ACC112 (cell line): ENCODE results near the gene BOC.

Experiments used
- H2AFZ ChIP-seq: fragments of 200-600 bp; sonication (generic); one replicate; pipeline ENCODE4 v1.6.0; 2017; ENCODE audit warnings: antibody characterized with exemption, low read length; ENCODE audit not compliant: unreplicated experiment
- H3K27ac ChIP-seq: fragments of 200-600 bp; sonication (generic); 2 replicates; pipeline ENCODE4 v1.5.1; 2014; ENCODE audit warnings: low read depth, mild to moderate bottlenecking, antibody characterized with exemption, low read length, moderate library complexity
- H3K27me3 ChIP-seq: fragments of 200-600 bp; sonication (generic); 2 replicates; pipeline ENCODE4 v1.6.1; 2014; ENCODE audit warnings: mild to moderate bottlenecking, antibody characterized with exemption, low read length, moderate library complexity, mixed read lengths; ENCODE audit not compliant: insufficient read depth
- H3K36me3 ChIP-seq: fragments of 200-600 bp; sonication (generic); 2 replicates; pipeline ENCODE4 v1.6.1; 2016; ENCODE audit warnings: mild to moderate bottlenecking, antibody characterized with exemption, low read length, moderate library complexity, mixed read lengths; ENCODE audit not compliant: insufficient read depth
- H3K4me1 ChIP-seq: fragments of 200-600 bp; sonication (generic); one replicate; pipeline ENCODE4 v1.6.1; 2016; ENCODE audit warnings: low read length, mixed read lengths; ENCODE audit not compliant: insufficient read depth, unreplicated experiment, control insufficient read depth
- H3K4me3 ChIP-seq: fragments of 200-600 bp; sonication (generic); 2 replicates; pipeline ENCODE4 v1.5.1; 2014; ENCODE audit warnings: mild to moderate bottlenecking, low read depth, low read length
- H3K79me2 ChIP-seq: fragments of 200-600 bp; sonication (generic); one replicate; pipeline ENCODE4 v1.6.0; 2016; ENCODE audit warnings: low read length; ENCODE audit not compliant: control insufficient read depth, unreplicated experiment, insufficient read depth

The BOC gene

DNA sequence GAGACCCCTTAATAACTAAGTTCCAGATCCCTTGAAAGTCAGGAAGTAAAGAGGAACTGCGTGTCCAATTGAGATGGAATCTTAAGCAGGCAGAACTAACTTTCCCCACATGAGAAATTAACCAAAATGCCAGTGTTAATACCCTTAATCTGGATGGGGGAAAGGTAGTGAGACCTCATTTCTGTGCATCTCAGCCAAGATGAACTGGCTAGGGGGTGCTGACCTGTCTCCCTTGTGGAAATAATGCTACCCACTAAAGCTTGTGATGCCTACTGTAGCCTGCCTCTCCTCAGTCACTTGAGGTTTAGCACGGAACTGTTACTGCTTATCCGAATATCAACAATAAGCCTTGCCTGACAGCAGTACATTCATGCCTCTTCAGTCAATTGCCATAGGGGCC is 15.1 kb downstream of the BOC start:
- Histone ChIP-seq H3K36me3 (no peaks in the 10 kb centered on the region), H2AFZ (no peak overlapping the region), H3K79me2 (no peaks in the 10 kb centered on the region), H3K4me1 (peaks cover 8% of the 10 kb centered on the region), H3K27me3 (no peaks in the 10 kb centered on the region), H3K4me3 (no peak overlapping the region), H3K27ac (no peak overlapping the region)

- Histone ChIP-seq H3K4me3 (no peak overlapping the region), H3K79me2 (no peaks in the 10 kb centered on the region), H3K27me3 (no peaks in the 10 kb centered on the region), H3K36me3 (no peaks in the 10 kb centered on the region), H3K27ac (no peak overlapping the region), H3K4me1 (peaks cover 14% of the 10 kb centered on the region), H2AFZ (no peak overlapping the region)
Observed at GRCh38 chr3:113227146-113227545, 15.8 kb downstream of the BOC start.

DNA sequence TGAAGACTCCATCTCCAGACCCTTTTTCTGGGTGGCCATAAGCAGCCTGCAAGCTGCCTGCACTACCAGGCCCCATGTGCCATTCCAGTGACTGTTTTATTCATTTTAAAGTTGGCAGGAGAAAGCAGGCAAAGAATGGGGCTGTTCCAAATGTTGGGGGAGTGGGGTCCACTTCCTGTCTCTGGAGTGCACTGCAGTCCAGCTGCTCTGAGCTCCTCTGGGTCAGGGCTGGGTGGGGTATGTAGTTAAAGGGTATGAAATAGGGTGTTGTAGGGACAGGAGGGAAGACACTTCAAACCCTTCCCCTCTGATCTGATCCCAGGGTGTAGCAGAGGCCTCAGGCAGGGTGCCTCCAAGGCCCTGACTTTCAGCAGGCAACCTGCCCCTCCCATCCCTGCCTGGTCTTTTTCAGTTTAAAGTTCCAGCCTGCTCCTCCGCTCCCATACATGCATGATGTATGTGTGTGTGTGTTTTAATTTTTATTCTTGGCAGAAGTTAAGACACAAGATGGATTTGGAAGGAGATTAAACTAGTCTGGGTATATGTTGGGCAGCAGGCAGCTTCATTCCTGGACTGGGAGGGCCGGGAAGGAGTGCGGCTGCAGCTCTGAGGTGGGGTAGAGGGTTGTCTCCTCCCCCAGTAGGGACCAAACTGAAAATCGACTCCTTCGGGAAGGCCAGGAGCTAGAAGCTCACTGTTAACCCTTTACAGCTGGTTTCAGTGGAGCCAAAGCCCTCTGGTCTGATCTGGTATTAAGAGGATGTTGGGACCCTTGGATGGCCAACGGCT is 17.3 kb downstream of the BOC start:
- Histone ChIP-seq H3K4me1 (peaks cover 21% of the 10 kb centered on the region), H3K79me2 (no peaks in the 10 kb centered on the region), H3K4me3 (no peak overlapping the region), H2AFZ (no peak overlapping the region), H3K36me3 (no peaks in the 10 kb centered on the region), H3K27me3 (no peaks in the 10 kb centered on the region), H3K27ac (no peak overlapping the region)

DNA sequence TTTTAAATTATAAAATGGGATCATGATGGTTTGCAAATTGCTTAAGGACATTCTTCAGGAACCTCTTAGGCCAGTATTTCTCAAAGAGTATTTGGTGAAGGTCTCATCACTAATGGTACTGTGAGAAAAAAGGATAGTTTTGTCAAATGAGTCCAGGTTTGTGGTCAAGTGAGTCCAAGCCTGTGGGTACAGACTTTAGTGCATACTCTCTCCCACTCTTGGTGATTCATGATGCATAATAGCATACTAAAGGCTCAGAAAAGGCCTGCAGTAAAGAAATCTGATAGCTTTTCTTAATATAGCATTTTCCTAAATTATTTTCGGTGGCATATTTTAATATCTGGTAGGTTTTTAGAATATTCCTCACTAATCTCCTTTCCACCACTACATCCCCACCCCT is 20.0 kb downstream of the BOC start:
- H3K79me2 ChIP-seq = no peaks in the 10 kb centered on the region
- H2AFZ ChIP-seq = no peak overlapping the region
- H3K4me1 ChIP-seq = peaks cover 28% of the 10 kb centered on the region
- H3K27me3 ChIP-seq = no peaks in the 10 kb centered on the region
- peak overlapping the region; percentile 87 for H3K27ac ChIP-seq
- no peaks in the 10 kb centered on the region for H3K36me3 ChIP-seq
- 0 out of 2 replicates have a peak overlapping the region, but pooled peaks have one; percentile 4 for H3K4me3 ChIP-seq

- no peaks in the 10 kb centered on the region for H3K36me3 ChIP-seq
- H2AFZ ChIP-seq = no peak overlapping the region
- H3K27me3 ChIP-seq = no peaks in the 10 kb centered on the region
- H3K79me2 ChIP-seq = no peaks in the 10 kb centered on the region
- peaks cover 28% of the 10 kb centered on the region for H3K4me1 ChIP-seq
- H3K4me3 ChIP-seq = 0 out of 2 replicates have a peak overlapping the region, but pooled peaks have one; percentile 4
- H3K27ac ChIP-seq = peak overlapping the region; percentile 87
Observed at GRCh38 chr3:113231827-113232253, 20.5 kb downstream of the BOC start.

- Histone ChIP-seq H3K4me3 (no peak overlapping the region), H3K4me1 (peaks cover 28% of the 10 kb centered on the region), H3K36me3 (no peaks in the 10 kb centered on the region), H3K27me3 (no peaks in the 10 kb centered on the region), H3K79me2 (no peaks in the 10 kb centered on the region), H3K27ac (peak overlapping the region; percentile 87), H2AFZ (no peak overlapping the region)
Observed at GRCh38 chr3:113232342-113232741, 21.0 kb downstream of the BOC start.

DNA sequence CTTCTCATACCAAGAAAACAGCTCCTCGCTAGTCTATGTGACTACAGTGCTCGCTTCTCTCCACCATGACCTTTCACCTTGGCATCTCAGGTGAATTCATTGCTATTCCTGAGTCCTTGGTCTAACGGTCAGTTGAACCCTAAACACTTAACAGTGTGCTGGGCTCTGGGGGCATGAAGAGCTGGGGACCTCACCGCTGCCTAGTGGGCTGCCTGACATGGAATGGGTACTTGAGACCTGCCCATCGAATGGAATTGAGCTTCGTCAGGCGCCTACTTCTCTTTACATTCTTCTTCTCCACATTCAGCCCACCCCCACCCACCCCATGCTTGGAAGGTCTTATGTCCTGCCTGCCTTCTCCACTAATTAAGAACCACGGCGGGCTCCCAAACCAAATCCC is 22.1 kb downstream of the BOC start:
- Histone ChIP-seq H2AFZ (no peak overlapping the region), H3K4me3 (no peak overlapping the region), H3K27me3 (no peaks in the 10 kb centered on the region), H3K4me1 (peaks cover 28% of the 10 kb centered on the region), H3K36me3 (no peaks in the 10 kb centered on the region), H3K79me2 (no peaks in the 10 kb centered on the region), H3K27ac (no peak overlapping the region)

GRCh38 chr3:113234028-113234427 is 22.7 kb downstream of the BOC start:
- Histone ChIP-seq H3K27me3 (no peaks in the 10 kb centered on the region), H3K27ac (no peak overlapping the region), H3K4me1 (peaks cover 28% of the 10 kb centered on the region), H2AFZ (no peak overlapping the region), H3K4me3 (no peak overlapping the region), H3K79me2 (no peaks in the 10 kb centered on the region), H3K36me3 (no peaks in the 10 kb centered on the region)

DNA sequence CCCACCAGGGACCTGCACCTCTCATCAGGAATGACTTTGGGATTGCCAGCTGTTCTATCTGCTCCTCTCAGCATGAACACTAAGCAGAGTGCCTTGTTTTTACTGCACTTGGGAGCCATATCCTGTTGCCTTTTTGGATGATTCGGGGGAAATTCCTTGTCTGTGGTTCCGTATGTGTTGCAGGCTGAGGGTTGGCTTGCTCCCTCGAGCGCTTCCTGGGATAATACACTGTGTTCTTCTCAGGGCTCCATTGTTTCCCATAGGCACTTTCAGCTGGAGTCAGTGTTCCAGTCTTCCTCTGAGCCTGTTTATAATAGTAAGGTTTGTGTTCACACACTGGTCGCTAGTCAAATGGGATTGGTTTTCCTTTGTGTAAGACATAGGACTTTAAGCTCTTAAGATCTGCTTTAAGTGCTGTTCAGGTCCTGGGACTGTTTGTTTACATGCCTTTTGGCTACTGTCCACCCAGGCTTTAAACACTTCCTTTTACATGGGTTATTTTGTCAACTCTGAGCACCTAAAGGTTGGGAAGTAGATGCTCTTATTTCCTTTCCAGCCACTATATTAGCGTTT is 23.4 kb downstream of the BOC start:
- Histone ChIP-seq H3K27ac (no peak overlapping the region), H3K4me1 (peaks cover 28% of the 10 kb centered on the region), H3K27me3 (no peaks in the 10 kb centered on the region), H3K36me3 (no peaks in the 10 kb centered on the region), H2AFZ (no peak overlapping the region), H3K4me3 (no peak overlapping the region), H3K79me2 (no peaks in the 10 kb centered on the region)

DNA sequence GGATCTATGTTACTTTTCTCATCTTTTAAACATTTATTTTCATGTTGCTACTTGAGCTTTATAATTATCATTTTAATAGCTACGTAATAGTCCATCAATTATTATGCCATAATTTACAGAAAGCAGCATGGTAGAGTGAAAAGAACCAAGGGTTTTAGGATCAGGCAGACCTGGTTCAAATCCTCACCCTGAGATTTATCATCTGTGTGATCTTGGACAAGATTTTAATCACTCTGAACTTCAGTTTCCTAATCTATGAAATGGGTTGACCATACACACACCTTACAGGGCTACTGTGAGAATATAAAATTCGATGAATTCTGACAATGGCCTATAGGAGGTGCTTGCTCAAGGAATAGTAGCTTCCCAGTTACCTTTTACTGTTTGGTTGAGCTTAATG is 27.1 kb downstream of the BOC start:
- peaks cover 35% of the 10 kb centered on the region for H3K4me1 ChIP-seq
- H2AFZ ChIP-seq = no peak overlapping the region
- H3K79me2 ChIP-seq = no peaks in the 10 kb centered on the region
- H3K27me3 ChIP-seq = no peaks in the 10 kb centered on the region
- no peaks in the 10 kb centered on the region for H3K36me3 ChIP-seq
- no peak overlapping the region for H3K4me3 ChIP-seq
- no peak overlapping the region for H3K27ac ChIP-seq

- no peak overlapping the region for H3K27ac ChIP-seq
- no peak overlapping the region for H2AFZ ChIP-seq
- H3K36me3 ChIP-seq = no peaks in the 10 kb centered on the region
- no peaks in the 10 kb centered on the region for H3K27me3 ChIP-seq
- no peak overlapping the region for H3K4me3 ChIP-seq
- H3K4me1 ChIP-seq = peaks cover 36% of the 10 kb centered on the region
- H3K79me2 ChIP-seq = no peaks in the 10 kb centered on the region
Observed at GRCh38 chr3:113240841-113241240, 29.5 kb downstream of the BOC start.
